K562 treated with DMSO at 1 percent for 12 hours (cell line): ENCODE measurements around the gene EVL. TPM values are rescaled to one million over a fixed set of nuclear protein-coding genes. Genes with fewer than 3 reads are reported as not detected.

Experiments
- total RNA-seq: library from RNA; unstranded; fragments of 300-600 nt; gene quantifications from 2 replicates; pipeline ENCODE4 v1.2.3, GENCODE V29; 2022; ENCODE audit not compliant: insufficient read depth

The EVL gene, protein sequence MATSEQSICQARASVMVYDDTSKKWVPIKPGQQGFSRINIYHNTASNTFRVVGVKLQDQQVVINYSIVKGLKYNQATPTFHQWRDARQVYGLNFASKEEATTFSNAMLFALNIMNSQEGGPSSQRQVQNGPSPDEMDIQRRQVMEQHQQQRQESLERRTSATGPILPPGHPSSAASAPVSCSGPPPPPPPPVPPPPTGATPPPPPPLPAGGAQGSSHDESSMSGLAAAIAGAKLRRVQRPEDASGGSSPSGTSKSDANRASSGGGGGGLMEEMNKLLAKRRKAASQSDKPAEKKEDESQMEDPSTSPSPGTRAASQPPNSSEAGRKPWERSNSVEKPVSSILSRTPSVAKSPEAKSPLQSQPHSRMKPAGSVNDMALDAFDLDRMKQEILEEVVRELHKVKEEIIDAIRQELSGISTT
- total RNA-seq, result 21.4 and 38.4 TPM in 2 replicates

DNA sequence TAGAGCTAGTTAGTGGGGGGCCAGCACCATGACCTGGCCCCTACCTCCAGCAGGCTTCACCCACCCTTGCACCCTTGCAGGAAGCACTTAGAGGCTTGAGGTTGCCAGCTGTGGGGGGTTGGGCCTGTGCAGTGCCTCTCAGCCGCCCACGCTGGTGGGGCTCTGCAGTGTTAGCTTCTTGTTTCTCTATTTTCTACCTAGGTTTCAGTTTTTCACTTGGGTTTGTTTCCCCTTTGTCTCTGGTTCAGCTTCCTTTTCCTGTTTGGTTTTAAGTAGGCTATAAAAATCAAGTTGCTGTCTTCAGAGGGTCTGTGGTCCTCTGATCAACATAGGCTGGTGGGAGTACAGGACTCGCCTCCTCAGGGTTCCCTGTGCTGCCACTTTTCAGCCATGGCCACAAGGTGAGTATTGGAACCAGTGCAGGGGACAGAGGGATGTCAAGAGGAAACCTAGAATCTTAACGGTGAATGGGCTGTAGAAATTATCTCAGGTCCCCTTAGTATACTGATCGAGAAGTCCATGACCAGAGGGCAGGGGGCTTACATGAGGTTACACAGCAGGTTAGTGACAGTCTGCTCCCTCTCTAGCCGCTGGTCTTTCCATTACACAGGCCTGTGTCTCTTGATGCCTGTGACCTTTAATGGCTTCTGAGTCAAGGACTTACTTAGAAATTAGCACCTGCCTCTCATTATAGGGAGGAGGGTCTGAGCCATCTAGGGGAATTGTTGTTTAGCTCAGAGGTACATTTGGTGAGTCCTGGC, at the start of gene EVL:
EVL (plus strand) TSS at position 312 of the 761 bp plus-strand sequence; CDS start at position 391, 79 bp downstream.

DNA sequence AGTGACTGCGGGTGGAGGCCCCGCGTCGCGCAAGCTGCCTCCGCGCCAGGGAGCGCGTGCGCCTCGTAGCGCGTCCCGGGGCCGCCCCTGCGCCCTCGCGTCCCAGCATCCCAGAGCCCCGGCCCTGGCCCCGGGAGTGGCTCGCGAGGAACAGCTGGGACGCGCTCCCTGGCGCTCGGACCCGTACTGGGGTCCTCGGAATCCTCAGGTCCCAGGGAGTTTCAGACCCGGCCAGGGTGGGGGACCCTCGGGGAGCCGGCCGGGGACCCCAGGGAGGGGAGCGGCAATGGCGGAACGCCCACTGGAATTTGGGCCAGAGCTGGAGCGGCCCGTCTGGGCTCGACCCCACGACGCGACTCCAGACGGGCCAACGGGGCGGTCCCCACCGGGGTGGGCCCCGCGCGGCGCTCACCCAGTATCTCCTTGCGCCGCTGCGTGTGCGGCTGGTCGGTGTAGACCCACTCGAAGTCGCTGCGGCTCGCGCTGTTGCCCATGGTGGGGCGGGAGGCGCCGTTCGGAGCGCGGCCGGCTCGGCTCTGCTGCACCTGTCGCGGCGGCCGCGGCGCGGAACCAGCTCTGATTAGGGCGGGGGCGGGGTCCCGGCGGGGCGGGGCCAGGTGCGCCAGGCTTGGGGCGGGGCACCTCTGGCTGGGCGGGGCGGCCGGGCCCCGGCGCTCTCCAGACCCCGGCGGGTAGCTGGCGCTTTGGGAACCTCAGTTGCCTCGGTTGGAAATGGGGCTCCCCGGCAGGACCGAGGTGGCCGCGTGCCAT, 94.1 kb downstream of the EVL start, which contains the start of gene DEGS2:
DEGS2 (minus strand) TSS at position 552 of the 771 bp plus-strand sequence; CDS start at position 494, 58 bp downstream.

Other genes starting within 250 kb of the EVL start
- gene DEGS2, start 94.2 kb downstream of the EVL start, total RNA-seq, result 1.4 and 4.3 TPM in 2 replicates
- 17.4 and 40.5 TPM in 2 replicates for gene YY1, start 173.7 kb downstream of the EVL start, total RNA-seq
- 3.0 and 4.0 TPM in 2 replicates for gene SLC25A29, start 241.0 kb downstream of the EVL start, total RNA-seq